Measurements from ENCODE around the gene JADE1. TPM values are rescaled to one million over a fixed set of nuclear protein-coding genes. Genes with fewer than 3 reads are reported as not detected.

The JADE1 gene
- total and polyA plus RNA-seq, 2 of the 4 experiments (the other 2 are of a cell fraction): 13.8 to 32.6 TPM

DNA sequence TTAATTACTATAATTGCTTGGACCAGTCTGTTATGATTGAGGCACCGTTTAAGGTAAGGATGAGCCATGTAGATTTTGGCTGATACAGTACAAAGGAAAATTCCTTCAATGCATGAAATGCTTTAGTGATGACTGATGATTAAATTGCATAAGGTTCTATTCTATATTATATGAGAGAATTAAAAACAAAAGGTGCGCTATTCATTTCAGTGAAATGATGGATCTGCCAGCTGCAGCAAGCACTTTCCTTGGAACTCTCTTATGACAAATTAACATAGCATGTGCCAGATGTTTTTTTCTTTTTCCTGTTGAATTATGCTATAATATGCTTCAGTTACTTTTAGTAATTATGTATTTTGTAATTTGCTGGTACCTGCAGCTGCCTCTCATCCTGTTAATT is 98.5 kb downstream of the JADE1 start:
- no peaks in the 10 kb centered on the region for H3K9me3 ChIP-seq (ENCODE audit: control insufficient read depth, insufficient read depth, low read length)
- ChIA-PET POLR2A (ENCODE audit: unreplicated experiment) (interaction anchor here (0.6 kb wide), 1 partner anchor 19 kb away, joined by 5 read pairs; no protein-coding TSS in a partner anchor), CTCF (no interaction called here)
- H3K56ac ChIP-seq (ENCODE audit: extremely low read depth, insufficient read depth, low read length): no peak overlapping the region
- no CpG with 5 or more reads among the region's 2 CpGs for WGBS, 2 experiments (ENCODE audit: extremely low coverage in 2 of 2, insufficient read length in 1 of 2)
- no peak overlapping the region for H2BK5ac ChIP-seq (ENCODE audit: low read depth, low read length, poor library complexity, severe bottlenecking)
- H3K4me3 ChIP-seq (ENCODE audit: insufficient read depth, low read depth, low read length): no peak overlapping the region
- dilution Hi-C loops (cut with HindIII; ENCODE audit: low sequenced_read_pairs, unreplicated experiment): no loop called here
- no peaks in the 10 kb centered on the region for H4K20me1 ChIP-seq (ENCODE audit: insufficient read depth, low read length)
- no peak overlapping the region for H3K18ac ChIP-seq (ENCODE audit: low read depth, low read length)
- no peaks in the 10 kb centered on the region for H3K9me1 ChIP-seq (ENCODE audit: insufficient read depth, low read length)
- no peak overlapping the region for H2AFZ ChIP-seq (replicated peaks; ENCODE audit: low read length, poor library complexity)
- H3K4ac ChIP-seq (ENCODE audit: low read depth, low read length): no peak overlapping the region
- no peak overlapping the region for H3K27ac ChIP-seq (ENCODE audit: insufficient read depth, low read length)
- H3K27me3 ChIP-seq (ENCODE audit: control insufficient read depth, insufficient read depth, low read length): no peaks in the 10 kb centered on the region
- ATAC-seq (ENCODE audit: low read depth) (no peak), DNase-seq (no peak)
- H2BK120ac ChIP-seq (ENCODE audit: low read depth, low read length): no peak overlapping the region
- intact Hi-C loops (cut with micrococcal nuclease): loop anchor here (2.0 kb wide), 1 partner anchor 13 kb away; no protein-coding TSS in a partner anchor
- no peak overlapping the region for H4K91ac ChIP-seq (ENCODE audit: insufficient read depth, low read depth, low read length)
- no peak overlapping the region for H2BK15ac ChIP-seq (ENCODE audit: low read depth, low read length)
- no peaks in the 10 kb centered on the region for H3K36me3 ChIP-seq (ENCODE audit: control insufficient read depth, insufficient read depth, low read length)
- TF ChIP-seq, protein P1, sequence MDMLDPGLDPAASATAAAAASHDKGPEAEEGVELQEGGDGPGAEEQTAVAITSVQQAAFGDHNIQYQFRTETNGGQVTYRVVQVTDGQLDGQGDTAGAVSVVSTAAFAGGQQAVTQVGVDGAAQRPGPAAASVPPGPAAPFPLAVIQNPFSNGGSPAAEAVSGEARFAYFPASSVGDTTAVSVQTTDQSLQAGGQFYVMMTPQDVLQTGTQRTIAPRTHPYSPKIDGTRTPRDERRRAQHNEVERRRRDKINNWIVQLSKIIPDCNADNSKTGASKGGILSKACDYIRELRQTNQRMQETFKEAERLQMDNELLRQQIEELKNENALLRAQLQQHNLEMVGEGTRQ (IDR thresholded peaks at IDR 0.05; ENCODE audit: low read depth, low read length): no peak
- TF ChIP-seq MAFK (IDR thresholded peaks at IDR 0.05; ENCODE audit: low read depth, low read length): no peak
- H2BK20ac ChIP-seq (ENCODE audit: low read depth, low read length): no peak overlapping the region
- no peak overlapping the region for H3K14ac ChIP-seq (replicated peaks; ENCODE audit: low read depth, low read length)
- no peak overlapping the region for H2AK9ac ChIP-seq (replicated peaks; ENCODE audit: low read depth, low read length, poor library complexity)
- no peak overlapping the region for H3K4me2 ChIP-seq (ENCODE audit: low read depth, low read length)
- no peak overlapping the region for H4K5ac ChIP-seq (ENCODE audit: low read depth, low read length)
- BruUV-seq (replicated peaks): no TSS peak
- no peak overlapping the region for H4K8ac ChIP-seq (ENCODE audit: low read depth in 2 of 2, low read length in 2 of 2)
- no peak overlapping the region for H3K23ac ChIP-seq (ENCODE audit: low read depth, low read length)
- H2AK5ac ChIP-seq (ENCODE audit: low read depth, low read length): no peak overlapping the region
- H3K79me1 ChIP-seq (ENCODE audit: low read depth in 1 of 2, low read length in 2 of 2): no peaks in the 10 kb centered on the region
- in situ Hi-C loops (cut with MboI; ENCODE audit: low sequenced_read_pairs): no loop called here
- no peak overlapping the region for H3K9ac ChIP-seq (ENCODE audit: low read depth, low read length)
- no peaks in the 10 kb centered on the region for H3K4me1 ChIP-seq (ENCODE audit: control insufficient read depth, insufficient read depth, low read length)
